PC-9 (cell line): ENCODE measurements around the gene ZBTB7A.

Experiments
- CTCF ChIP-seq: fragments of 200-600 bp; sonication (generic); conservative IDR thresholded peaks from 2 replicates; pipeline ENCODE4 v1.6.1; 2017; ENCODE audit warnings: mixed run types, antibody characterized with exemption, mild to moderate bottlenecking, moderate library complexity
- EZH2 ChIP-seq: fragments of 200-600 bp; sonication (generic); IDR thresholded peaks from 2 replicates; pipeline ENCODE4 v1.8.0; 2017; ENCODE audit warnings: antibody characterized with exemption, low read depth

GRCh38 chr19:4052993-4053422, 13.7 kb downstream of the ZBTB7A start:
- TF ChIP-seq CTCF (no peak), EZH2 (no peak)
